ENCODE measurements around the gene USP1.

DNA sequence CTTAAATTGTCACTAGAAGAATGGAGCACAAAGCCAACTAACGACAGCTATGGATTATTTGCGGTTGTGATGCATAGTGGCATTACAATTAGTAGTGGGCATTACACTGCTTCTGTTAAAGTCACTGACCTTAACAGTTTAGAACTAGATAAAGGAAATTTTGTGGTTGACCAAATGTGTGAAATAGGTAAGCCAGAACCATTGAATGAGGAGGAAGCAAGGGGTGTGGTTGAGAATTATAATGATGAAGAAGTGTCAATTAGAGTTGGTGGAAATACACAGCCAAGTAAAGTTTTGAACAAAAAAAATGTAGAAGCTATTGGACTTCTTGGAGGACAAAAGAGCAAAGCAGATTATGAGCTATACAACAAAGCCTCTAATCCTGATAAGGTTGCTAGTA, 13.5 kb downstream of the USP1 start:
- TF ChIP-seq, protein P1, sequence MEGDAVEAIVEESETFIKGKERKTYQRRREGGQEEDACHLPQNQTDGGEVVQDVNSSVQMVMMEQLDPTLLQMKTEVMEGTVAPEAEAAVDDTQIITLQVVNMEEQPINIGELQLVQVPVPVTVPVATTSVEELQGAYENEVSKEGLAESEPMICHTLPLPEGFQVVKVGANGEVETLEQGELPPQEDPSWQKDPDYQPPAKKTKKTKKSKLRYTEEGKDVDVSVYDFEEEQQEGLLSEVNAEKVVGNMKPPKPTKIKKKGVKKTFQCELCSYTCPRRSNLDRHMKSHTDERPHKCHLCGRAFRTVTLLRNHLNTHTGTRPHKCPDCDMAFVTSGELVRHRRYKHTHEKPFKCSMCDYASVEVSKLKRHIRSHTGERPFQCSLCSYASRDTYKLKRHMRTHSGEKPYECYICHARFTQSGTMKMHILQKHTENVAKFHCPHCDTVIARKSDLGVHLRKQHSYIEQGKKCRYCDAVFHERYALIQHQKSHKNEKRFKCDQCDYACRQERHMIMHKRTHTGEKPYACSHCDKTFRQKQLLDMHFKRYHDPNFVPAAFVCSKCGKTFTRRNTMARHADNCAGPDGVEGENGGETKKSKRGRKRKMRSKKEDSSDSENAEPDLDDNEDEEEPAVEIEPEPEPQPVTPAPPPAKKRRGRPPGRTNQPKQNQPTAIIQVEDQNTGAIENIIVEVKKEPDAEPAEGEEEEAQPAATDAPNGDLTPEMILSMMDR (IDR thresholded peaks at IDR 0.05 in 4 of 5, conservative IDR thresholded peaks at IDR 0.05 in 1 of 5): no peak
- TF ChIP-seq POLR2A (IDR thresholded peaks at IDR 0.05): no peak

Data from gastrocnemius medialis (tissue), 4 donors.